Glutamatergic neuron (in vitro differentiated cells): ENCODE results near the gene TMED1. TPM values are rescaled to one million over a fixed set of nuclear protein-coding genes. Genes with fewer than 3 reads are reported as not detected.
"Not testable (repeated sequence)": the region's sequence is repeated elsewhere in the genome, so short reads cannot be mapped to it uniquely, and the experiment has no call there.

ENCODE experiments used
- DNase-seq: peaks from one replicate; pipeline ENCODE4 v3.0.0; 2022
- H3K27ac Mint-ChIP-seq: one replicate; pipeline ENCODE4 v1.8.0; 2020; ENCODE audit warnings: mild to moderate bottlenecking, mixed read lengths, inconsistent platforms; ENCODE audit not compliant: unreplicated experiment
- H3K27me3 Mint-ChIP-seq: one replicate; pipeline ENCODE4 v1.8.0; 2020; ENCODE audit warnings: mild to moderate bottlenecking, moderate library complexity, mixed read lengths, inconsistent platforms; ENCODE audit not compliant: unreplicated experiment
- H3K36me3 Mint-ChIP-seq: one replicate; pipeline ENCODE4 v1.8.0; 2020; ENCODE audit warnings: mild to moderate bottlenecking, mixed read lengths, inconsistent platforms; ENCODE audit not compliant: unreplicated experiment
- H3K4me1 Mint-ChIP-seq: one replicate; pipeline ENCODE4 v1.8.0; 2020; ENCODE audit warnings: mild to moderate bottlenecking, low read depth, mixed read lengths, inconsistent platforms; ENCODE audit not compliant: unreplicated experiment
- H3K4me3 Mint-ChIP-seq: one replicate; pipeline ENCODE4 v1.8.0; 2020; ENCODE audit warnings: mild to moderate bottlenecking, mixed read lengths, inconsistent platforms; ENCODE audit not compliant: unreplicated experiment
- H3K9me3 Mint-ChIP-seq: one replicate; pipeline ENCODE4 v1.8.0; 2020; ENCODE audit warnings: mild to moderate bottlenecking, moderate library complexity, mixed read lengths, inconsistent platforms; ENCODE audit not compliant: unreplicated experiment
- CTCF ChIP-seq: fragments of 200-600 bp; sonication (generic); IDR thresholded peaks from one replicate; pipeline ENCODE4 v1.5.0; 2021; ENCODE audit not compliant: partially characterized antibody, unreplicated experiment
- total RNA-seq: library from RNA; stranded (reverse); fragmentation: NEBNext Ultra II Directional; extraction: Animal tissue kit (Norgen Biotek cat#: 25700); gene quantifications from one replicate; pipeline ENCODE4 v1.2.1, GENCODE V29; 2021; ENCODE audit not compliant: unreplicated experiment

The TMED1 gene
- total RNA-seq, 1 donor from 2014 or later, result 10.4 TPM

DNA sequence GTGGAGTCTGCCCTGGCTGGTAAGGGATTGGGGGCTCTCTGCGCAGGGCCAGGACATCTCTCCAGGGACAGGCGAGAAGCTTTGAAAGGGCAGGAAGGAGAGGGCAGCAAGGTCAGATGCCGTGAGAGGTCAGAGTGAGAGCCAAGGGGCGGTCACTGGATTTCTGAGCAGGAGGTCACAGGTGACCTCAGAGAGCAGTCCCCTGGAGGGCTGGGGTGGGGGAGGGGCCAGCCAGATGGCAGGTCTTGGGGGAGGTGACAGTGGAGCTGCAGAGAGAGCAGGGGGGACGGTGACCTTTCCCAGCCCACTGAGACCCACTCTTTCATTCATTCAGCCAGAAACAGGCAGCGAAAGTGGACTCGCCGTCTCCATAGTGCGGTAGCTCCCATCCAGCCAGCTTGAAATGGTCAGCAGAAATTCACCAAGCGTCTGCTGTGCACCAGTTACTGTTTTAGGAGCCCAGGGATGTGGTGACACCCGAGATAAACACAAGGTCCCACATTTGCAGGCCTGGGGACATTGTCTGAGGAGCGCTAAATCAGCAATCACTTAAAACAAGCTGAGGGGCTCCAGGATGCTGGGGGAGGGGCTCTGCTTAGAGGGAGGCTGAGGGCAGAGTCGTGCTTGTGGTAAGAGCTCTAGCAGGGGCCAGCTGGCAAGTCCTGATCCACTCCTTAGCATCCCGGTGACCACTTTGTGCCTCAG, 45.5 kb upstream of the TMED1 start:
- H3K27ac Mint-ChIP-seq, result peak overlapping the region; percentile 94
- peaks cover 38% of the 10 kb centered on the region for H3K4me1 Mint-ChIP-seq
- peak overlapping the region; percentile 84 for H3K4me3 Mint-ChIP-seq
- H3K27me3 Mint-ChIP-seq, result peaks cover 2% of the 10 kb centered on the region
- no peak for TF ChIP-seq CTCF
- H3K9me3 Mint-ChIP-seq, result peaks cover 10% of the 10 kb centered on the region
- DNase-seq, result peak; percentile 92
- H3K36me3 Mint-ChIP-seq, result no peaks in the 10 kb centered on the region

DNA sequence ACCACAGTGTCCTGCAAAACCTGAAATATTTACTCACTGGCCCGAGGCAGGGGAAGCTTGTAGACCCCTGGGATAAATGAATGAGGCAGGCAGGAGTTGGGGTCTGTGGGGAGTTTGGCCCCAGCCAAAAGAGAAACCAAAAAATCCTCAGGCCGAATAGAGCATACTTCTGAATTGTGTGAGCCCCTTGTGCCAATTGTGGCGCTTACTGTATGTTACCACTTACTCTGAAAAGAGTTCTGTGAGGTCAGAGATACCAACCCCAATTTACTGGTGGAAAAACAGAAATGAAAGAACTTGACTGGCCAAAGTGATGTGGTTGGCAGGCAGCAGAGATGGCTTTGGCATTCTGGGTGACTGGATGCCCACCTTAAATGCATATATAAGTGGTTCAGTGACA, 42.2 kb upstream of the TMED1 start:
- Mint-ChIP-seq H3K4me1 (peaks cover 42% of the 10 kb centered on the region), H3K27ac (peak overlapping the region; percentile 76), H3K36me3 (no peaks in the 10 kb centered on the region), H3K9me3 (peaks cover 13% of the 10 kb centered on the region), H3K4me3 (no peak overlapping the region), H3K27me3 (peaks cover 2% of the 10 kb centered on the region)
- no peak for TF ChIP-seq CTCF
- no peak for DNase-seq

GRCh38 chr19:10877608-10878007, 41.6 kb upstream of the TMED1 start:
- H3K4me1 Mint-ChIP-seq, result peaks cover 45% of the 10 kb centered on the region
- H3K27ac Mint-ChIP-seq, result peak overlapping the region; percentile 76

DNA sequence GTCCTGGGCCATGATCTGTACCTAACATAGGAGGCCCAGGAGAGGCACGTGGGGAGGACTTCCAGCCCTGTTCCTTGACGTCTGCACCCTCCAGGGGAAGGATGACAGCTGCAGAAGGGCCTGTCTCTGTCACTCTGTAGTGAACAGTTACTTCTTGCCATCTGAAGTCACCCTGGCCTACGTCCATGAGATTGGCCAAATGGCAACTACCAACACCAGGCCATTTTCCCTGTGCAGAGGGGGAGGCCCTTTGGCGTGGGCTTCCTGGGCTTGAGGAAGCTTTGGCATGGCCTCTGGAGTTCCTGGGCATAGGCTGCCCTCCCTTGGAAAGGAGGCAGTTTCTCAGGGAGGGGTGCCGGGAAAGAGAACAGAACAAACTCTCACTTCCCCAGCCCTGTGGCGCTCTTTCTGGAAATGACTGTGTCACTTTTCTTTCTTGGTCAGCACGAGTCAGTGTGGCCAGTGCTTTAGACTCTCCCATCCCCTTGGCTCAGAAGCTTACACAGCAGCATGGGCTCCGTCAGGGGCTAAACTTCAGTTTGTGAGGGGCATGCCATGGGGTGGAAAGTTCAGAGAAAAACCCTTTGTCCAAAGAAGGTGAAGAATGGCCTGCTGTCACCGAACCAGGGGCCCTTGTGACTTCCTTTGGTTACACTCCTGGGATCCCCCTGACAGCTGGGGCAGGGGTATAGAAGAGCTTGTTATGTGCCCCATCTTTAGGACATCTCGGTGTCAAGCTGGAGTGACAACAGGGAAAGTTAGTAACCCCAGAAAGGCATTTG, 40.6 kb upstream of the TMED1 start:
- H3K4me3 Mint-ChIP-seq, result no peak overlapping the region
- peaks cover 39% of the 10 kb centered on the region for H3K4me1 Mint-ChIP-seq
- no peak for DNase-seq
- peak overlapping the region; percentile 55 for H3K27ac Mint-ChIP-seq
- no peaks in the 10 kb centered on the region for H3K36me3 Mint-ChIP-seq
- H3K27me3 Mint-ChIP-seq, result peaks cover 7% of the 10 kb centered on the region
- TF ChIP-seq CTCF, result no peak
- peaks cover 17% of the 10 kb centered on the region for H3K9me3 Mint-ChIP-seq

More at GRCh38 chr19:10877608-10878007, 41.6 kb upstream of the TMED1 start:
- H3K9me3 Mint-ChIP-seq, result peaks cover 18% of the 10 kb centered on the region
- H3K27me3 Mint-ChIP-seq, H3K36me3 Mint-ChIP-seq, DNase-seq, H3K4me3 Mint-ChIP-seq: not testable (repeated sequence)

GRCh38 chr19:10874024-10874423, 38.0 kb upstream of the TMED1 start:
- Mint-ChIP-seq H3K27me3 (peaks cover 12% of the 10 kb centered on the region), H3K27ac (no peak overlapping the region), H3K4me1 (peaks cover 19% of the 10 kb centered on the region), H3K9me3 (peaks cover 13% of the 10 kb centered on the region), H3K4me3 (peak overlapping the region; percentile 65), H3K36me3 (no peaks in the 10 kb centered on the region)
- no peak for DNase-seq
- TF ChIP-seq CTCF, result no peak
